Measurements from ENCODE around the gene LRRTM4. TPM values are rescaled to one million over a fixed set of nuclear protein-coding genes. Genes with fewer than 3 reads are reported as not detected.
"Not testable (repeated sequence)": the region's sequence is repeated elsewhere in the genome, so short reads cannot be mapped to it uniquely, and the experiment has no call there.

Gene LRRTM4
- total RNA-seq, 1 donor from 2014 or later: 1.3 TPM

- DNase-seq (ENCODE audit: low spot score): no peak
- intact Hi-C loops (cut with DNase I): no loop called here
Measured at GRCh38 chr2:76713312-76713711, 808.9 kb downstream of the LRRTM4 start.

DNA sequence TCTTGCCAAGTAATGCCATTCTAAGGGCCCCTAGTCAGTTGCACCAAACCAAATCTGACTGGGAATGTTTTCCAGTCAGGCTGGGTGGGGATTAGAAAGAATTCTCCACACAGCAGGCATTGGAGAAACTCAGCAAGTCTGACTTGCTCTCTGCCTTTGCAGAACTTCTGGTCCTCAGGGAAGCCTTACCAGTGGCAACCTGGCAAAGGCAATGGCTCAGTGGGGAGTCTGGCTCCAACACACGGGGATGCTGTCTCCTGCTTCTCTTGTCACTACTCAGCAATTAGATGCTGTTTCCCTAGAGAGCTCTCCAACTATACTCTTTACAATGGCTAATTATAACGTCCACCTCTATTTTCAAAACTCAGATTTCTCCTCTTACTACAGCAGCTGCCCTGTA is 810.7 kb downstream of the LRRTM4 start:
- DNase-seq (ENCODE audit: low spot score): no peak
- intact Hi-C loops (cut with DNase I): no loop called here

- DNase-seq (ENCODE audit: low spot score): no peak
- intact Hi-C loops (cut with DNase I): no loop called here
Measured at GRCh38 chr2:76700894-76701293, 821.3 kb downstream of the LRRTM4 start.

- DNase-seq (ENCODE audit: low spot score); intact Hi-C loops (cut with DNase I): not testable (repeated sequence)
Measured at GRCh38 chr2:76697998-76698713, 824.0 kb downstream of the LRRTM4 start.
